H9 (cell line): ENCODE data around the gene HPD. TPM values are rescaled to one million over a fixed set of nuclear protein-coding genes. Genes with fewer than 3 reads are reported as not detected.

ENCODE experiments used
- DNase-seq: peaks from one replicate; pipeline ENCODE4 v3.0.0-alpha.2; 2017
- H2AFZ ChIP-seq: one replicate; pipeline ENCODE4 v1.6.1; 2013; ENCODE audit warnings: mild to moderate bottlenecking, low read length, control low read depth, moderate library complexity
- H2AK5ac ChIP-seq: 2 replicates; pipeline ENCODE4 v1.6.1; 2013; ENCODE audit warnings: low read length, control low read depth, mixed read lengths; ENCODE audit not compliant: insufficient read length
- H2BK120ac ChIP-seq: one replicate; pipeline ENCODE4 v1.6.1; 2013; ENCODE audit warnings: low read depth, mild to moderate bottlenecking, low read length, control low read depth, inconsistent platforms; ENCODE audit not compliant: poor library complexity, severe bottlenecking
- H2BK12ac ChIP-seq: 2 replicates; pipeline ENCODE4 v1.6.1; 2013; ENCODE audit warnings: low read length, control low read depth, mixed read lengths, low read depth; ENCODE audit not compliant: insufficient read length
- H2BK15ac ChIP-seq: 2 replicates; pipeline ENCODE4 v1.6.1; 2013; ENCODE audit warnings: low read depth, low read length, control low read depth
- H2BK20ac ChIP-seq: one replicate; pipeline ENCODE4 v1.6.1; 2013; ENCODE audit warnings: low read depth, mild to moderate bottlenecking, low read length, control low read depth, inconsistent platforms; ENCODE audit not compliant: poor library complexity, severe bottlenecking
- H2BK5ac ChIP-seq: 2 replicates; pipeline ENCODE4 v1.6.1; 2013; ENCODE audit warnings: low read length, control low read depth, mixed read lengths; ENCODE audit not compliant: insufficient read length
- H3K14ac ChIP-seq: 2 replicates; pipeline ENCODE4 v1.6.1; 2013; ENCODE audit warnings: low read length, control low read depth; ENCODE audit not compliant: insufficient read depth
- H3K18ac ChIP-seq: 2 replicates; pipeline ENCODE4 v1.6.1; 2013; ENCODE audit warnings: low read depth, mild to moderate bottlenecking, mixed read lengths, low read length, control low read depth; ENCODE audit not compliant: insufficient read length
- H3K23ac ChIP-seq: 2 replicates; pipeline ENCODE4 v1.6.1; 2013; ENCODE audit warnings: low read length, control low read depth, mixed read lengths, low read depth; ENCODE audit not compliant: insufficient read length
- H3K23me2 ChIP-seq: 2 replicates; pipeline ENCODE4 v1.6.1; 2013; ENCODE audit warnings: low read depth, mild to moderate bottlenecking, mixed read lengths, low read length, control low read depth; ENCODE audit not compliant: insufficient read length, poor library complexity, severe bottlenecking
- H3K27ac ChIP-seq: 2 replicates; pipeline ENCODE4 v1.5.1; 2013; ENCODE audit warnings: low read length, control low read depth, mixed read lengths, low read depth; ENCODE audit not compliant: insufficient read length
- H3K27me3 ChIP-seq: 2 replicates; pipeline ENCODE4 v1.6.1; 2013; ENCODE audit warnings: low read length, control low read depth, inconsistent platforms; ENCODE audit not compliant: insufficient read depth
- H3K4ac ChIP-seq: 2 replicates; pipeline ENCODE4 v1.6.1; 2013; ENCODE audit warnings: low read depth, mild to moderate bottlenecking, control low read depth, inconsistent platforms, low read length, moderate library complexity
- H3K4me1 ChIP-seq: 2 replicates; pipeline ENCODE4 v1.6.1; 2013; ENCODE audit warnings: low read length, control low read depth, inconsistent platforms; ENCODE audit not compliant: insufficient read depth
- H3K4me2 ChIP-seq: 2 replicates; pipeline ENCODE4 v1.6.1; 2013; ENCODE audit warnings: low read length, control low read depth, mixed read lengths; ENCODE audit not compliant: insufficient read length, insufficient read depth
- H3K56ac ChIP-seq: 2 replicates; pipeline ENCODE4 v1.6.1; 2013; ENCODE audit warnings: low read depth, mild to moderate bottlenecking, mixed read lengths, low read length, control low read depth; ENCODE audit not compliant: insufficient read length
- H3K79me1 ChIP-seq: 2 replicates; pipeline ENCODE4 v1.6.1; 2013; ENCODE audit warnings: low read depth, mild to moderate bottlenecking, moderate library complexity, low read length, control low read depth, inconsistent platforms; ENCODE audit not compliant: insufficient read depth, poor library complexity, severe bottlenecking
- H3K79me2 ChIP-seq: 2 replicates; pipeline ENCODE4 v1.6.1; 2013; ENCODE audit warnings: low read length, control low read depth, inconsistent platforms; ENCODE audit not compliant: insufficient read depth
- H3K9ac ChIP-seq: 2 replicates; pipeline ENCODE4 v1.6.1; 2013; ENCODE audit warnings: low read length, control low read depth, mixed read lengths; ENCODE audit not compliant: insufficient read length; ENCODE audit errors: extremely low read depth
- H3K9me3 ChIP-seq: one replicate; pipeline ENCODE4 v1.6.1; 2013; ENCODE audit warnings: low read depth, low read length, inconsistent platforms; ENCODE audit not compliant: control insufficient read depth
- H3T11ph ChIP-seq: one replicate; pipeline ENCODE4 v1.6.1; 2013; ENCODE audit warnings: mild to moderate bottlenecking, low read length, control low read depth, inconsistent platforms
- H4K20me1 ChIP-seq: one replicate; pipeline ENCODE4 v1.6.1; 2013; ENCODE audit not compliant: control insufficient read depth, insufficient read length, insufficient read depth
- H4K5ac ChIP-seq: 2 replicates; pipeline ENCODE4 v1.6.1; 2013; ENCODE audit warnings: low read depth, mild to moderate bottlenecking, mixed read lengths, low read length, control low read depth; ENCODE audit not compliant: insufficient read length
- H4K8ac ChIP-seq: replicated peaks from 2 replicates; pipeline ENCODE4 v1.6.1; 2013; ENCODE audit warnings: low read length, control low read depth, mixed read lengths, low read depth; ENCODE audit not compliant: insufficient read length
- H4K91ac ChIP-seq: 2 replicates; pipeline ENCODE4 v1.6.1; 2013; ENCODE audit warnings: low read depth, mild to moderate bottlenecking, moderate library complexity, mixed read lengths, low read length, control low read depth; ENCODE audit not compliant: insufficient read length
- H3K27ac Mint-ChIP-seq, 3 experiments: 2 replicates in 2 of 3; 3 replicates in 1 of 3; pipeline ENCODE4 v1.8.0; 2020 to 2021; ENCODE audit warnings: mixed read lengths in 3 of 3, mild to moderate bottlenecking in 1 of 3, moderate library complexity in 1 of 3
- H3K27me3 Mint-ChIP-seq: 2 replicates; pipeline ENCODE4 v1.8.0; 2021; ENCODE audit warnings: low read depth, mild to moderate bottlenecking, moderate library complexity, mixed read lengths
- H3K36me3 Mint-ChIP-seq, 3 experiments: 2 replicates in 2 of 3; 3 replicates in 1 of 3; pipeline ENCODE4 v1.8.0; 2020 to 2021; ENCODE audit warnings: low read depth in 3 of 3, mixed read lengths in 3 of 3; ENCODE audit not compliant: insufficient read depth in 1 of 3
- H3K4me1 Mint-ChIP-seq, 2 experiments: 2 replicates each; pipeline ENCODE4 v1.8.0; 2020; ENCODE audit warnings: mixed read lengths in 2 of 2
- H3K4me3 Mint-ChIP-seq, 2 experiments: 2 replicates in 1 of 2; 3 replicates in 1 of 2; pipeline ENCODE4 v1.8.0; 2020 to 2021; ENCODE audit warnings: mild to moderate bottlenecking in 2 of 2, mixed read lengths in 2 of 2, moderate library complexity in 1 of 2
- H3K9me3 Mint-ChIP-seq, 2 experiments: 2 replicates in 1 of 2; 3 replicates in 1 of 2; pipeline ENCODE4 v1.8.0; 2020; ENCODE audit warnings: mild to moderate bottlenecking in 2 of 2, mixed read lengths in 2 of 2, moderate library complexity in 1 of 2
- WGBS: extraction: QIAGEN DNeasy Blood & Tissue Kit; methylation state at CpG from one replicate; pipeline ENCODE4 v1.1.7; 2013; ENCODE audit warnings: missing lambda C conversion rate, low lambda C conversion rate, mixed read lengths; ENCODE audit not compliant: insufficient read length; ENCODE audit errors: extremely low coverage; 5-methylcytosine and 5-hydroxymethylcytosine counted together
- total RNA-seq: library from RNA; stranded (reverse); gene quantifications from 2 replicates; pipeline ENCODE4 v1.2.1, GENCODE V29; 2021
- TF ChIP-seq, protein P1 (sequence below): fragments of 200-600 bp; sonication (generic); conservative IDR thresholded peaks from 3 replicates; pipeline ENCODE4 v1.8.0; 2021; ENCODE audit warnings: antibody characterized with exemption, mild to moderate bottlenecking

The HPD gene
- total RNA-seq, 1 experiment from 2014 or later = not detected

DNA sequence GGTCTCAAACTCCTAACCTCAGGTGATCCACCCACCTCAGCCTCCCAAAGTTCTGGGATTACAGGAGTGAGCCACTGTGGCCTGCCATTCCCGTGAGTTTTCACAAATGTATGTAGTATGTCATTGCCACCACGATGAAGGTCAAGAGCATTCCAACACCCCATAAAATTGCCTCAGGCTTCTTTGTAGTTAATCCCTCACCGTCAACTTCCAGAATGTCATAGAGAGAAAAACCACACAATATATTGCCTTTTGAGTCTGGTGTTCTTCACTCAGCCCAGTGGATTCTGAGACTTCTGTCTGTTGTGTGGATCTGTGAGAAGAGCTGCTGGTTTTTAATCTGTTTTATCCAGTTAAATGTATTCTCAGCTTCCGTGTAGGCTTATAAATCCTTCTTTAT lies 47.1 kb upstream of the HPD start:
- DNase-seq = no peak
- Histone ChIP-seq H3K56ac (no peak overlapping the region), H3K27ac (no peak overlapping the region), H2AK5ac (no peak overlapping the region), H2AFZ (no peak overlapping the region), H3K9me3 (no peaks in the 10 kb centered on the region), H3K79me2 (no peaks in the 10 kb centered on the region), H2BK12ac (no peak overlapping the region), H3K4ac (no peak overlapping the region), H2BK20ac (no peak overlapping the region), H4K91ac (no peak overlapping the region), H3K9ac (no peak overlapping the region), H2BK120ac (no peak overlapping the region), H4K20me1 (no peaks in the 10 kb centered on the region), H4K5ac (no peak overlapping the region), H3T11ph (no peak overlapping the region), H4K8ac (no peak overlapping the region), H2BK15ac (no peak overlapping the region), H3K4me2 (no peak overlapping the region), H3K4me1 (no peaks in the 10 kb centered on the region), H3K23ac (no peak overlapping the region), H2BK5ac (no peak overlapping the region), H3K23me2 (no peaks in the 10 kb centered on the region), H3K14ac (no peak overlapping the region), H3K27me3 (no peaks in the 10 kb centered on the region), H3K79me1 (no peaks in the 10 kb centered on the region), H3K18ac (no peak overlapping the region)
- H3K9me3 Mint-ChIP-seq = no peaks in the 10 kb centered on the region
- TF ChIP-seq, protein P1, sequence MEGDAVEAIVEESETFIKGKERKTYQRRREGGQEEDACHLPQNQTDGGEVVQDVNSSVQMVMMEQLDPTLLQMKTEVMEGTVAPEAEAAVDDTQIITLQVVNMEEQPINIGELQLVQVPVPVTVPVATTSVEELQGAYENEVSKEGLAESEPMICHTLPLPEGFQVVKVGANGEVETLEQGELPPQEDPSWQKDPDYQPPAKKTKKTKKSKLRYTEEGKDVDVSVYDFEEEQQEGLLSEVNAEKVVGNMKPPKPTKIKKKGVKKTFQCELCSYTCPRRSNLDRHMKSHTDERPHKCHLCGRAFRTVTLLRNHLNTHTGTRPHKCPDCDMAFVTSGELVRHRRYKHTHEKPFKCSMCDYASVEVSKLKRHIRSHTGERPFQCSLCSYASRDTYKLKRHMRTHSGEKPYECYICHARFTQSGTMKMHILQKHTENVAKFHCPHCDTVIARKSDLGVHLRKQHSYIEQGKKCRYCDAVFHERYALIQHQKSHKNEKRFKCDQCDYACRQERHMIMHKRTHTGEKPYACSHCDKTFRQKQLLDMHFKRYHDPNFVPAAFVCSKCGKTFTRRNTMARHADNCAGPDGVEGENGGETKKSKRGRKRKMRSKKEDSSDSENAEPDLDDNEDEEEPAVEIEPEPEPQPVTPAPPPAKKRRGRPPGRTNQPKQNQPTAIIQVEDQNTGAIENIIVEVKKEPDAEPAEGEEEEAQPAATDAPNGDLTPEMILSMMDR = no peak
- no CpG with 5 or more reads among the region's 4 CpGs for WGBS
- H3K36me3 Mint-ChIP-seq = peaks cover 14 to 63% (median 47%) of the 10 kb centered on the region in 3 experiments; a peak in 6 of 7 replicates
- H3K27ac Mint-ChIP-seq = no peak overlapping the region
- H3K4me1 Mint-ChIP-seq = no peaks in the 10 kb centered on the region
- no peak overlapping the region for H3K4me3 Mint-ChIP-seq
- no peaks in the 10 kb centered on the region for H3K27me3 Mint-ChIP-seq
